Sigmoid colon (tissue), 4 donors: ENCODE measurements around the gene DLL3.

Experiments
- CTCF ChIP-seq, 4 experiments: fragments of 450-650 bp in 3 of 4; fragments of 200-600 bp in 1 of 4; IDR thresholded peaks; one replicate each; pipeline ENCODE4 v1.5.1; 2016 to 2019; ENCODE audit warnings: antibody characterized with exemption in 4 of 4, mild to moderate bottlenecking in 3 of 4, moderate library complexity in 2 of 4
- EP300 ChIP-seq, 4 donors: sonication (generic); formaldehyde crosslinking; IDR thresholded peaks; one replicate each; pipeline ENCODE4 v1.6.1; 2017; ENCODE audit warnings: antibody characterized with exemption in 4 of 4
- POLR2AphosphoS5 ChIP-seq, 4 donors: sonication (generic); formaldehyde crosslinking; IDR thresholded peaks; one replicate each; pipeline ENCODE4 v1.6.1; 2017; ENCODE audit warnings: antibody characterized with exemption in 4 of 4

GRCh38 chr19:39550197-39550596 lies 51.5 kb downstream of the DLL3 start:
- no peak for TF ChIP-seq CTCF (IDR thresholded peaks at IDR 0.05)
- no peak for TF ChIP-seq POLR2AphosphoS5 (IDR thresholded peaks at IDR 0.05)
- TF ChIP-seq EP300 (IDR thresholded peaks at IDR 0.05), result no peak
